ENCODE measurements around the gene ATP8A2.

ATP8A2 gene

DNA sequence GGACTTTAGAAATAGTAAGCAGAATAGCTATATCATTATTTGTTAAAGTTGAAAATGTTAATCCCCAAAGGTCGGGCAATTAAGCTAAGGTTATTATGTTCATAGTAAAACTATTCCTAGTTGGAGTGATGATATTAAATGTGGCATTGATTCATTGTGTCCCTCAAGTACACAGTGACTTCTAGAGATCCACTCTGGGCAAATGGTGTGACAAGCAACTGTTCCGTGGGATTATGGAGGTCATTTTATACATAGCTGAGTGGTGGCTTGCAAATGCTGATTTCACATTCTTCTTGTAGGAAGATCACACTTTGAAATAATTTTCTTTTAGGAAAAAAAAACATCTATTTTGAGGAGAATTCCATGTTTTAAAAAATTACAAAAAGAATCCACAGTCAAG, 317.8 kb downstream of the ATP8A2 start:
- H3K9me2 ChIP-seq (replicated peaks; ENCODE audit: insufficient read depth, low read length), result no peaks in the 10 kb centered on the region
- H3K79me2 ChIP-seq (ENCODE audit: low read length), result no peaks in the 10 kb centered on the region
- no peaks in the 10 kb centered on the region for H4K20me1 ChIP-seq (ENCODE audit: insufficient read depth, low read length)
- no peak overlapping the region for H3K4me2 ChIP-seq (ENCODE audit: low read depth, low read length)
- no peak for DNase-seq
- no peaks in the 10 kb centered on the region for H3K36me3 ChIP-seq (replicated peaks; ENCODE audit: insufficient read depth, low read length)
- TF ChIP-seq, protein P1, sequence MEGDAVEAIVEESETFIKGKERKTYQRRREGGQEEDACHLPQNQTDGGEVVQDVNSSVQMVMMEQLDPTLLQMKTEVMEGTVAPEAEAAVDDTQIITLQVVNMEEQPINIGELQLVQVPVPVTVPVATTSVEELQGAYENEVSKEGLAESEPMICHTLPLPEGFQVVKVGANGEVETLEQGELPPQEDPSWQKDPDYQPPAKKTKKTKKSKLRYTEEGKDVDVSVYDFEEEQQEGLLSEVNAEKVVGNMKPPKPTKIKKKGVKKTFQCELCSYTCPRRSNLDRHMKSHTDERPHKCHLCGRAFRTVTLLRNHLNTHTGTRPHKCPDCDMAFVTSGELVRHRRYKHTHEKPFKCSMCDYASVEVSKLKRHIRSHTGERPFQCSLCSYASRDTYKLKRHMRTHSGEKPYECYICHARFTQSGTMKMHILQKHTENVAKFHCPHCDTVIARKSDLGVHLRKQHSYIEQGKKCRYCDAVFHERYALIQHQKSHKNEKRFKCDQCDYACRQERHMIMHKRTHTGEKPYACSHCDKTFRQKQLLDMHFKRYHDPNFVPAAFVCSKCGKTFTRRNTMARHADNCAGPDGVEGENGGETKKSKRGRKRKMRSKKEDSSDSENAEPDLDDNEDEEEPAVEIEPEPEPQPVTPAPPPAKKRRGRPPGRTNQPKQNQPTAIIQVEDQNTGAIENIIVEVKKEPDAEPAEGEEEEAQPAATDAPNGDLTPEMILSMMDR (IDR thresholded peaks at IDR 0.05; ENCODE audit: low read length), result no peak
- TF ChIP-seq EZH2phosphoT487 (IDR thresholded peaks at IDR 0.05; ENCODE audit: low read length) (no peak), EZH2 (optimal IDR thresholded peaks at IDR 0.05; ENCODE audit: low read depth, low read length) (no peak)
- H3F3A ChIP-seq (ENCODE audit: insufficient read depth, low read length), result no peaks in the 10 kb centered on the region
- H3K4me3 ChIP-seq (ENCODE audit: low read length), result no peak overlapping the region
- no peaks in the 10 kb centered on the region for H3K4me1 ChIP-seq (ENCODE audit: low read length)
- H3K9me3 ChIP-seq (replicated peaks; ENCODE audit: insufficient read depth, low read length), result no peaks in the 10 kb centered on the region
- no peak overlapping the region for H3K27ac ChIP-seq (ENCODE audit: low read length)
- H3K27me3 ChIP-seq (replicated peaks; ENCODE audit: insufficient read depth, low read length), result no peaks in the 10 kb centered on the region
- no peak overlapping the region for H3K9ac ChIP-seq (ENCODE audit: low read length)
- H2AFZ ChIP-seq (ENCODE audit: low read length), result no peak overlapping the region

DNA sequence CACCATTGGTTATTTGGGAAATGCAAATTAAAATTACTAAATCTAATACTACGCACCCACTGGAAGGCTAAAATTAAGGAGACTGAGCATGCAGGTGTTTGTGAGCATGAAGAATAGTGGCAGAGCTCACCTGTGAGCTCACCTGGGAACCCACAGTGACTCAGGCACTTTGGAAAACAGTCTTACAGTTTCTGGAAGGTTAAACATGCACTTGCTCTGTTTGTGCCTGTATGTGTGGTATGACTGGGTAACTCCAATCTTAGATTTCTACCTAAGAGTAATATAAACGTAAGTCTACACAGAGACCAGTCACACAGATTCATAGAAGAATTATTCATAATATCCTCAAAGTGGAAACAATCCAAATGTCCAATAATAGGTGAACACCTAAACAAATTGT, 318.8 kb downstream of the ATP8A2 start:
- H3K79me2 ChIP-seq (ENCODE audit: low read length), result no peaks in the 10 kb centered on the region
- H3K9me3 ChIP-seq (replicated peaks; ENCODE audit: insufficient read depth, low read length), result no peaks in the 10 kb centered on the region
- H3F3A ChIP-seq (ENCODE audit: insufficient read depth, low read length), result no peaks in the 10 kb centered on the region
- no peak overlapping the region for H3K9ac ChIP-seq (ENCODE audit: low read length)
- no peaks in the 10 kb centered on the region for H3K36me3 ChIP-seq (replicated peaks; ENCODE audit: insufficient read depth, low read length)
- TF ChIP-seq, protein P1 (IDR thresholded peaks at IDR 0.05; ENCODE audit: low read length), result no peak
- no peak overlapping the region for H3K27ac ChIP-seq (ENCODE audit: low read length)
- no peaks in the 10 kb centered on the region for H3K4me1 ChIP-seq (ENCODE audit: low read length)
- no peaks in the 10 kb centered on the region for H3K9me2 ChIP-seq (replicated peaks; ENCODE audit: insufficient read depth, low read length)
- H3K4me3 ChIP-seq (ENCODE audit: low read length), result no peak overlapping the region
- no peak overlapping the region for H2AFZ ChIP-seq (ENCODE audit: low read length)
- H4K20me1 ChIP-seq (ENCODE audit: insufficient read depth, low read length), result no peaks in the 10 kb centered on the region
- H3K4me2 ChIP-seq (ENCODE audit: low read depth, low read length), result no peak overlapping the region
- no peaks in the 10 kb centered on the region for H3K27me3 ChIP-seq (replicated peaks; ENCODE audit: insufficient read depth, low read length)
- DNase-seq, result no peak

DNA sequence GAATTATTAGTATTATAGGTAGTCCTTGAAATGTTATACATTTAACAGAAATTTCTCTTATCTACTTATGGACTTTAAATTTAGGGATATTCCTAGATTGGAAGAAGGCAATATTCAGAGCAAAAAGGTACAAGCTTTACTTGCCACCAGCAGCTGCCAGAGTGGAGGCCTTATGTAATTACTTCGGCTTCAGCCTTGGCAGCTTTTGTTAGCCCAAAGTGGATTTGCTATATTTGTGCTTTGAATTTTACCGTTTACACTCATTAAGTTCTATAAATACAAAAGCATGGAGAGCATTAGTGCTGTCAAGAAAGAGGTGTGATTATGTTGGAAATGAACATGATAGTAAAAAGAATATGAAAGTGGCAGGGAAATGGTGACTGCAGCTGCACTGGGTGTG, 319.9 kb downstream of the ATP8A2 start:
- Histone ChIP-seq H3K27ac (ENCODE audit: low read length) (no peak overlapping the region), H3K79me2 (ENCODE audit: low read length) (no peaks in the 10 kb centered on the region), H3K27me3 (replicated peaks; ENCODE audit: insufficient read depth, low read length) (no peaks in the 10 kb centered on the region), H3K4me2 (ENCODE audit: low read depth, low read length) (no peak overlapping the region), H3K9me3 (replicated peaks; ENCODE audit: insufficient read depth, low read length) (no peaks in the 10 kb centered on the region), H3K4me1 (ENCODE audit: low read length) (no peaks in the 10 kb centered on the region), H2AFZ (ENCODE audit: low read length) (no peak overlapping the region), H3K36me3 (replicated peaks; ENCODE audit: insufficient read depth, low read length) (no peaks in the 10 kb centered on the region), H3K9me2 (replicated peaks; ENCODE audit: insufficient read depth, low read length) (no peaks in the 10 kb centered on the region), H3K9ac (ENCODE audit: low read length) (no peak overlapping the region), H3F3A (ENCODE audit: insufficient read depth, low read length) (no peaks in the 10 kb centered on the region), H4K20me1 (ENCODE audit: insufficient read depth, low read length) (no peaks in the 10 kb centered on the region), H3K4me3 (ENCODE audit: low read length) (no peak overlapping the region)
- DNase-seq, result no peak
- TF ChIP-seq, protein P1 (IDR thresholded peaks at IDR 0.05; ENCODE audit: low read length), result no peak
- no peak for TF ChIP-seq EZH2phosphoT487 (IDR thresholded peaks at IDR 0.05; ENCODE audit: low read length)
- TF ChIP-seq EZH2 (optimal IDR thresholded peaks at IDR 0.05; ENCODE audit: low read depth, low read length), result no peak

Measured in MM.1S (cell line).